ENCODE results near the gene SCP2. TPM values are rescaled to one million over a fixed set of nuclear protein-coding genes. Genes with fewer than 3 reads are reported as not detected.

Gene SCP2, protein sequence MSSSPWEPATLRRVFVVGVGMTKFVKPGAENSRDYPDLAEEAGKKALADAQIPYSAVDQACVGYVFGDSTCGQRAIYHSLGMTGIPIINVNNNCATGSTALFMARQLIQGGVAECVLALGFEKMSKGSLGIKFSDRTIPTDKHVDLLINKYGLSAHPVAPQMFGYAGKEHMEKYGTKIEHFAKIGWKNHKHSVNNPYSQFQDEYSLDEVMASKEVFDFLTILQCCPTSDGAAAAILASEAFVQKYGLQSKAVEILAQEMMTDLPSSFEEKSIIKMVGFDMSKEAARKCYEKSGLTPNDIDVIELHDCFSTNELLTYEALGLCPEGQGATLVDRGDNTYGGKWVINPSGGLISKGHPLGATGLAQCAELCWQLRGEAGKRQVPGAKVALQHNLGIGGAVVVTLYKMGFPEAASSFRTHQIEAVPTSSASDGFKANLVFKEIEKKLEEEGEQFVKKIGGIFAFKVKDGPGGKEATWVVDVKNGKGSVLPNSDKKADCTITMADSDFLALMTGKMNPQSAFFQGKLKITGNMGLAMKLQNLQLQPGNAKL
- total RNA-seq = 10 to 100 TPM; 50.8 to 54.3 TPM

GRCh38 chr1:52927212-52928014, at the start of gene SCP2:
Gene SCP2, plus strand, starts transcription at chr1:52927276. Its CDS starts 121 bp downstream, at chr1:52927397.
- Mint-ChIP-seq H3K9me3 (no peaks in the 10 kb centered on the region), H3K36me3 (ENCODE audit: insufficient read depth in 2 of 2) (peaks cover 3 to 4% of the 10 kb centered on the region in 2 donors), H3K27me3 (ENCODE audit: low read depth) (no peaks in the 10 kb centered on the region), H3K4me1 (ENCODE audit: low read depth) (peaks cover 16% of the 10 kb centered on the region), H3K4me3 (peak within 1 kb of the TSS; percentile 87 to 90), H3K27ac (peak within 1 kb of the TSS; percentile 47)
- peak; percentile 95 to 98 for ATAC-seq (replicated peaks in 1 of 2)
- peak; percentile 83 for DNase-seq

GRCh38 chr1:52877554-52877953, 49.5 kb upstream of the SCP2 start:
- DNase-seq = no peak
- H3K4me3 Mint-ChIP-seq = no peak overlapping the region
- H3K27me3 Mint-ChIP-seq (ENCODE audit: low read depth) = peaks cover 6% of the 10 kb centered on the region
- no peak for ATAC-seq (replicated peaks in 1 of 2)
- H3K27ac Mint-ChIP-seq = no peak overlapping the region
- H3K36me3 Mint-ChIP-seq (ENCODE audit: insufficient read depth in 2 of 2) = no peaks in the 10 kb centered on the region
- H3K4me1 Mint-ChIP-seq (ENCODE audit: low read depth) = no peaks in the 10 kb centered on the region
- H3K9me3 Mint-ChIP-seq = no peaks in the 10 kb centered on the region

DNA sequence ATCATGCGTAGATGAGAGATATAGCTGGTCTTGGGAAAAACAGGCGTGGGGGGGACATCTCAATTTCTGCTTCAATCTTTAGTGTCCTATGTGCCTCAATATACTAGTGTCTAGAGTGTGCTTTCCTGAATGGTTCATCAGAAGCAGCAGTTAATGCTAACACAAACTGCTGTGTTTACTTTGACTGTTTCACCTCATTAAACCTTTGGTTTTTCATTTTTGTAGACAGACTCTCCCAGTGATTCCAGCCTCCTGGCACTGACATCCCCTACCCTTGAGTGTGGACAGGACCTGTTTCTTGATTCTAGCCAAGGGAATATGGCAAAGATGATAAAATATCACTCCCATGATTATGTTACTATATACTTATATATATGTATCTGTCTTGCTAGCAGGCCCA, 46.9 kb upstream of the SCP2 start:
- Mint-ChIP-seq H3K36me3 (ENCODE audit: insufficient read depth in 2 of 2) (no peaks in the 10 kb centered on the region), H3K4me3 (no peak overlapping the region), H3K27ac (no peak overlapping the region), H3K4me1 (ENCODE audit: low read depth) (no peaks in the 10 kb centered on the region), H3K9me3 (no peaks in the 10 kb centered on the region), H3K27me3 (ENCODE audit: low read depth) (no peaks in the 10 kb centered on the region)
- ATAC-seq (replicated peaks in 1 of 2) = no peak
- DNase-seq = no peak

GRCh38 chr1:52887483-52887882, 39.6 kb upstream of the SCP2 start:
- Mint-ChIP-seq H3K9me3 (no peaks in the 10 kb centered on the region), H3K27me3 (ENCODE audit: low read depth) (no peaks in the 10 kb centered on the region), H3K4me1 (ENCODE audit: low read depth) (no peaks in the 10 kb centered on the region), H3K27ac (no peak overlapping the region), H3K4me3 (no peak overlapping the region), H3K36me3 (ENCODE audit: insufficient read depth in 2 of 2) (no peaks in the 10 kb centered on the region)
- no peak for DNase-seq
- ATAC-seq (replicated peaks in 1 of 2) = no peak

GRCh38 chr1:52892424-52893215, 34.5 kb upstream of the SCP2 start:
- ATAC-seq (replicated peaks in 1 of 2) (no peak), DNase-seq (no peak)
- Mint-ChIP-seq H3K36me3 (ENCODE audit: insufficient read depth in 2 of 2) (peaks cover 0 to 1% of the 10 kb centered on the region in 2 donors), H3K4me3 (no peak overlapping the region), H3K9me3 (no peaks in the 10 kb centered on the region), H3K4me1 (ENCODE audit: low read depth) (no peaks in the 10 kb centered on the region), H3K27ac (peak overlapping the region; percentile 54), H3K27me3 (ENCODE audit: low read depth) (no peaks in the 10 kb centered on the region)

- Mint-ChIP-seq H3K4me3 (no peak overlapping the region), H3K27ac (no peak overlapping the region), H3K4me1 (ENCODE audit: low read depth) (no peaks in the 10 kb centered on the region), H3K27me3 (ENCODE audit: low read depth) (no peaks in the 10 kb centered on the region), H3K36me3 (ENCODE audit: insufficient read depth in 2 of 2) (no peaks in the 10 kb centered on the region), H3K9me3 (no peaks in the 10 kb centered on the region)
- ATAC-seq (replicated peaks in 1 of 2) = no peak
- DNase-seq = no peak
These were observed 27.6 kb upstream of the SCP2 start for GRCh38 chr1:52899445-52899894.

DNA sequence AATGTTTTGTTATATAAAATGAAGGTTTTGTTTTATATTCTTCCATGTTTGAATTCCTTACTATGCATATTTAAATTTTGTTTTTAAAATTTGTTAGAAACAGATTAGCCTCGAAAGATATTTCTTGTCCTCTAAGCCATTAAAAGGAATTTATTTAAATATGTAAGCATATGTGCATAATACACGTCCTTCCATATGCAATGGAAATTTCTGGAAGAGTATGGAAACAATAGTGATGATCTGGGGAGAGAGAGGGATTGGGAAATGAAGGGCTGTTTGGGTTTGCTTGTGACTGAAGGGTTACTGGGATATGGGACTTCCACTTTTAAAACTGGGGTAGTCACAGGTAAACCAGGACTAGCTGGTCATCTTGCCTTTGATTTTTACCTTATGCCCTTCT, 26.7 kb upstream of the SCP2 start:
- no peaks in the 10 kb centered on the region for H3K27me3 Mint-ChIP-seq (ENCODE audit: low read depth)
- DNase-seq = no peak
- no peaks in the 10 kb centered on the region for H3K4me1 Mint-ChIP-seq (ENCODE audit: low read depth)
- no peaks in the 10 kb centered on the region for H3K36me3 Mint-ChIP-seq (ENCODE audit: insufficient read depth in 2 of 2)
- H3K27ac Mint-ChIP-seq = no peak overlapping the region
- no peak for ATAC-seq (replicated peaks in 1 of 2)
- H3K4me3 Mint-ChIP-seq = no peak overlapping the region
- H3K9me3 Mint-ChIP-seq = no peaks in the 10 kb centered on the region

DNA sequence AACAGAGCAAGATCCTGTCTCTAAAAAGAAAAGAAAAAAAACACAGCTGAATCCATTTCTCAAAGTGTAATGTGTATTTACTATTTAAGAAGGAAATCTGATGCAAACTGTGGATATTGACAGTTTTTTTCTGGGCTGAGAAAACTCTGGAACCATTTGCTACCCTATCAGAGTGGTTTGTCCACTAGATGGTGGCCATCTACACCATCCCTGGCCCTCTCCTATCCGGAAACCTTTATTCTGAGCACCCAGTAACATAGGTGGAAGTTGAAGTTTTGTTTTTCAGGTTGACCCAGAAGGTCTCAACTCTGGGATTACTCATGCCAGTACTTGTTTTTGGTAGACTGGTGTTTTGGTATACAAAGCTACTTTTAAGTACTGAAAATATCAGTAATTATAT, 25.7 kb upstream of the SCP2 start:
- Mint-ChIP-seq H3K4me3 (no peak overlapping the region), H3K27ac (no peak overlapping the region), H3K9me3 (no peaks in the 10 kb centered on the region), H3K4me1 (ENCODE audit: low read depth) (no peaks in the 10 kb centered on the region), H3K36me3 (ENCODE audit: insufficient read depth in 2 of 2) (no peaks in the 10 kb centered on the region), H3K27me3 (ENCODE audit: low read depth) (no peaks in the 10 kb centered on the region)
- ATAC-seq (replicated peaks in 1 of 2) (no peak), DNase-seq (no peak)

GRCh38 chr1:52904208-52904926, 22.7 kb upstream of the SCP2 start:
- Mint-ChIP-seq H3K27ac (no peak overlapping the region), H3K27me3 (ENCODE audit: low read depth) (no peaks in the 10 kb centered on the region), H3K36me3 (ENCODE audit: insufficient read depth in 2 of 2) (no peaks in the 10 kb centered on the region), H3K4me1 (ENCODE audit: low read depth) (no peaks in the 10 kb centered on the region), H3K9me3 (no peaks in the 10 kb centered on the region), H3K4me3 (no peak overlapping the region)
- DNase-seq = no peak
- ATAC-seq (replicated peaks in 1 of 2) = peak; percentile 5 to 9

GRCh38 chr1:52904927-52905698, 22.0 kb upstream of the SCP2 start:
- Mint-ChIP-seq H3K4me1 (ENCODE audit: low read depth) (no peaks in the 10 kb centered on the region), H3K27ac (no peak overlapping the region), H3K9me3 (no peaks in the 10 kb centered on the region), H3K36me3 (ENCODE audit: insufficient read depth in 2 of 2) (no peaks in the 10 kb centered on the region), H3K4me3 (no peak overlapping the region), H3K27me3 (ENCODE audit: low read depth) (no peaks in the 10 kb centered on the region)
- peak; percentile 69 to 73 for ATAC-seq (replicated peaks in 1 of 2)
- DNase-seq = peak; percentile 37 to 40

- ATAC-seq (replicated peaks in 1 of 2) (no peak), DNase-seq (no peak)
- Mint-ChIP-seq H3K9me3 (no peaks in the 10 kb centered on the region), H3K4me3 (no peak overlapping the region), H3K4me1 (ENCODE audit: low read depth) (no peaks in the 10 kb centered on the region), H3K27me3 (ENCODE audit: low read depth) (no peaks in the 10 kb centered on the region), H3K27ac (no peak overlapping the region), H3K36me3 (ENCODE audit: insufficient read depth in 2 of 2) (no peaks in the 10 kb centered on the region)
These were observed 20.9 kb upstream of the SCP2 start for GRCh38 chr1:52906135-52906603.

All from activated T-cell treated with anti-CD3 and anti-CD28 coated beads, Interleukin-2, amount 50 U/mL, for 72 hours (primary cell).